Gastroesophageal sphincter (tissue), 4 donors: ENCODE data around the gene DSCAML1. TPM values are rescaled to one million over a fixed set of nuclear protein-coding genes. Genes with fewer than 3 reads are reported as not detected.

Source experiments
- ATAC-seq: fragments of 150-250 bp; one replicate; pipeline ENCODE4 v1.9.1; 2016; ENCODE audit warnings: mild to moderate bottlenecking, moderate library complexity
- H3K27ac ChIP-seq, 4 donors: fragments of 200-600 bp; sonication (generic) in 3 of 4; 1 replicate in 3 of 4; 2 replicates in 1 of 4; pipeline ENCODE4 v1.5.1; 2016 to 2019
- H3K27me3 ChIP-seq: fragments of 200-600 bp; sonication (generic); one replicate; pipeline ENCODE4 v1.5.1; 2019
- H3K36me3 ChIP-seq, 2 donors: fragments of 200-600 bp; sonication (generic); one replicate each; pipeline ENCODE4 v1.5.1; 2019; ENCODE audit warnings: control low read depth in 1 of 2
- H3K4me1 ChIP-seq, 3 donors: fragments of 200-600 bp; sonication (generic); 1 replicate in 2 of 3; 2 replicates in 1 of 3; pipeline ENCODE4 v1.5.1; 2016 to 2019; ENCODE audit warnings: control low read depth in 2 of 3
- H3K4me3 ChIP-seq, 2 donors: fragments of 200-600 bp; sonication (generic); one replicate each; pipeline ENCODE4 v1.5.1; 2019; ENCODE audit warnings: mild to moderate bottlenecking in 1 of 2, moderate library complexity in 1 of 2
- H3K9me3 ChIP-seq, 3 donors: fragments of 200-600 bp; sonication (generic); one replicate each; pipeline ENCODE4 v1.5.1; 2017 to 2019; ENCODE audit warnings: control low read depth in 2 of 3
- EP300 ChIP-seq: sonication (generic); formaldehyde crosslinking; IDR thresholded peaks from one replicate; pipeline ENCODE4 v1.6.1; 2017; ENCODE audit warnings: antibody characterized with exemption, mild to moderate bottlenecking
- POLR2A ChIP-seq, 2 donors: fragments of 450-650 bp; IDR thresholded peaks; one replicate each; pipeline ENCODE4 v1.6.1; 2017; ENCODE audit warnings: antibody characterized with exemption in 2 of 2, mild to moderate bottlenecking in 2 of 2, moderate library complexity in 1 of 2
- POLR2AphosphoS5 ChIP-seq: sonication (generic); formaldehyde crosslinking; IDR thresholded peaks from one replicate; pipeline ENCODE4 v1.6.1; 2017; ENCODE audit warnings: antibody characterized with exemption
- WGBS, 2 donors: methylation state at CpG; one replicate each; pipeline ENCODE4 v1.1.5; 2018; ENCODE audit warnings: low coverage in 1 of 2; 5-methylcytosine and 5-hydroxymethylcytosine counted together
- total RNA-seq, 4 donors: library from RNA; depleted of rRNA; stranded (reverse); fragments of >200 nt; gene quantifications; one replicate each; pipeline ENCODE4 v1.1.0, GENCODE V29; 2016
- TF ChIP-seq, protein P1 (sequence below), 4 experiments: fragments of 200-600 bp in 2 of 4; fragments of 450-650 bp in 2 of 4; sonication (generic) in 1 of 4; IDR thresholded peaks; one replicate each; pipeline ENCODE4 v1.5.1; 2017 to 2019; ENCODE audit warnings: antibody characterized with exemption in 4 of 4, mild to moderate bottlenecking in 2 of 4, moderate library complexity in 2 of 4

DSCAML1 gene
- total RNA-seq, 4 donors from 2014 or later, result 0.35 to 2.5 (median 0.73) TPM

- 86 to 92% methylated on average over 5 to 9 of the region's 11 CpGs for WGBS, 2 donors
- no peak for TF ChIP-seq POLR2A (IDR thresholded peaks at IDR 0.05)
- no peak for TF ChIP-seq POLR2AphosphoS5
- TF ChIP-seq EP300, result no peak
- TF ChIP-seq, protein P1, sequence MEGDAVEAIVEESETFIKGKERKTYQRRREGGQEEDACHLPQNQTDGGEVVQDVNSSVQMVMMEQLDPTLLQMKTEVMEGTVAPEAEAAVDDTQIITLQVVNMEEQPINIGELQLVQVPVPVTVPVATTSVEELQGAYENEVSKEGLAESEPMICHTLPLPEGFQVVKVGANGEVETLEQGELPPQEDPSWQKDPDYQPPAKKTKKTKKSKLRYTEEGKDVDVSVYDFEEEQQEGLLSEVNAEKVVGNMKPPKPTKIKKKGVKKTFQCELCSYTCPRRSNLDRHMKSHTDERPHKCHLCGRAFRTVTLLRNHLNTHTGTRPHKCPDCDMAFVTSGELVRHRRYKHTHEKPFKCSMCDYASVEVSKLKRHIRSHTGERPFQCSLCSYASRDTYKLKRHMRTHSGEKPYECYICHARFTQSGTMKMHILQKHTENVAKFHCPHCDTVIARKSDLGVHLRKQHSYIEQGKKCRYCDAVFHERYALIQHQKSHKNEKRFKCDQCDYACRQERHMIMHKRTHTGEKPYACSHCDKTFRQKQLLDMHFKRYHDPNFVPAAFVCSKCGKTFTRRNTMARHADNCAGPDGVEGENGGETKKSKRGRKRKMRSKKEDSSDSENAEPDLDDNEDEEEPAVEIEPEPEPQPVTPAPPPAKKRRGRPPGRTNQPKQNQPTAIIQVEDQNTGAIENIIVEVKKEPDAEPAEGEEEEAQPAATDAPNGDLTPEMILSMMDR (IDR thresholded peaks at IDR 0.05), result no peak
- peaks cover 0 to 48% of the 10 kb centered on the region in 2 donors for H3K36me3 ChIP-seq
These were observed 44.0 kb upstream of the DSCAML1 start for GRCh38 chr11:117840881-117841550.

DNA sequence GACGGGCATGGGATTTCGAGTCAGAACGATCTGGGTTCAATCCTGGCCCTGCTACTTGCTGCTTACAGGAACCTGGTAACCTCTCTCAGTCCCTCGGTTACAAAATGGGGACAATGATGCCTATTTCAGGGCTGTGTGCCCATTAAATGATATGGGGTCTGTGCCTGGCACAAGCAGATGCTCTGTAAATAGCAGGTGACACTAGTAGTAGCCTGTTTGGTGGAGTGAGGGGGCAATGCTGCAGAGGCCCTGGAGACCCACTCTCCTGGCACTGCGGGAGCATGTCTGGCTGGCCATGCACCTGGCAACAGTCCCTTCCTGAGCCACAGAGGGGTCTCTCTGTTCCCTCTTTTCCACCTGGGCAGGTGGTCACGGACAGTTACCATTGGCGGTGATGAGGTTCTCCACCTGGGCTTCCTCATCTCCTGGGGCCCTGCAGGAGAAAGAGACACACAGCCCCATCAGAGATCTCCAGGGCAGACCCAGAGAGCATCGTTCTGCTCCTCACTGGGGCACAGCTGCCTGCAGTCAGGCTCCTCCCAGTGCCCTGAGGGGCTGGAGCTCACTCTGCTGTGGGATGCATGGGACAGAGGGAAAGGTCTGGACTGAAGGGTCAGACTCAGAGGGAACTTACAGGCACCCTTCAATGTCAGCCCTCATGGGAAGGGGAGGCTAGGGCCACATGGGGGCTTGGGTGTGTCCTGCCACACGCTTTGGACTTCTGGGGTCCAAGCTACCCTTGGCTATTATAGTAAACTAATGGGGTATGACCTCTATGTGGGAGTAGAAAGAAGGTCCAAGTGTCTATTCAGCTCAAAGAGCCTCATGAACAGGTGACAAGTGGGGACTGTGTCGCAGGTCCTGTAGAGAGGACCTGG lies 43.2 kb upstream of the DSCAML1 start:
- H3K4me1 ChIP-seq, result peaks cover 0 to 21% (median 0%) of the 10 kb centered on the region in 3 donors
- H3K27me3 ChIP-seq, result no peaks in the 10 kb centered on the region
- ATAC-seq, result no peak
- H3K27ac ChIP-seq, result no peak overlapping the region
- TF ChIP-seq EP300 (no peak), POLR2AphosphoS5 (no peak), POLR2A (IDR thresholded peaks at IDR 0.05) (no peak)
- TF ChIP-seq, protein P1 (IDR thresholded peaks at IDR 0.05), result no peak
- no peak overlapping the region for H3K4me3 ChIP-seq
- no peaks in the 10 kb centered on the region for H3K9me3 ChIP-seq
- H3K36me3 ChIP-seq, result peaks cover 0 to 53% of the 10 kb centered on the region in 2 donors
- WGBS, 2 donors, result 90 to 100% methylated on average over 2 to 3 of the region's 10 CpGs

More at GRCh38 chr11:117840881-117841550, 44.0 kb upstream of the DSCAML1 start:
- Histone ChIP-seq H3K4me1 (peaks cover 0 to 21% (median 0%) of the 10 kb centered on the region in 3 donors), H3K4me3 (no peak overlapping the region), H3K9me3 (no peaks in the 10 kb centered on the region), H3K27ac (no peak overlapping the region), H3K27me3 (no peaks in the 10 kb centered on the region)
- no peak for ATAC-seq

DNA sequence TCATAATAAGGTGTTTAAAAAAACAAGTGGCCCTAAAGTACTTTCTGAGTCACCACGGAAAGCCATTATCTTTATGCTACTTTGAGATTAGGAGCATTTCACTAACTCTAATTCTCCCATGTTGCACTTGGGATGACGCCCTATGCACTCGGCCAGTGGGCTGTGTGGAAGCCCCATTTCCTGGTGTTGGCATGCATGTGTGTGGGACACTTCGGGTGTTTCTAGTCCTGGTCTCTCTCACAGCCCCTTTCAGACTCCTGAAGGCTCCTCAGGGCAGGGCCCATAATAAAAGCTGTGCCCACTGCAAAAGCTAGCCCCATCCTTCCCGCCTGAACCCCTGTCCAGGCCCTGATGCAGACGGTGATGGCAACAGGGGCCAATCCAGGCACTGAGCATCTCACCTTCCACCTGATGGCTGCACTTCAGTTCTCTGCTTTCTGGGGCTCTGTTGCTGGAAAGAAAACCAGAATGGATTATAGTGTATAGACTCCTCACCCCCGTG lies 42.4 kb upstream of the DSCAML1 start:
- Histone ChIP-seq H3K27ac (no peak overlapping the region), H3K4me1 (peaks cover 0 to 19% (median 0%) of the 10 kb centered on the region in 3 donors), H3K27me3 (no peaks in the 10 kb centered on the region), H3K36me3 (peaks cover 0 to 56% of the 10 kb centered on the region in 2 donors), H3K4me3 (no peak overlapping the region), H3K9me3 (no peaks in the 10 kb centered on the region)
- TF ChIP-seq, protein P1 (IDR thresholded peaks at IDR 0.05), result no peak
- TF ChIP-seq POLR2AphosphoS5 (no peak), EP300 (no peak), POLR2A (IDR thresholded peaks at IDR 0.05) (no peak)
- WGBS, 2 donors, result 85 to 100% methylated on average over 1 to 3 of the region's 7 CpGs
- no peak for ATAC-seq

DNA sequence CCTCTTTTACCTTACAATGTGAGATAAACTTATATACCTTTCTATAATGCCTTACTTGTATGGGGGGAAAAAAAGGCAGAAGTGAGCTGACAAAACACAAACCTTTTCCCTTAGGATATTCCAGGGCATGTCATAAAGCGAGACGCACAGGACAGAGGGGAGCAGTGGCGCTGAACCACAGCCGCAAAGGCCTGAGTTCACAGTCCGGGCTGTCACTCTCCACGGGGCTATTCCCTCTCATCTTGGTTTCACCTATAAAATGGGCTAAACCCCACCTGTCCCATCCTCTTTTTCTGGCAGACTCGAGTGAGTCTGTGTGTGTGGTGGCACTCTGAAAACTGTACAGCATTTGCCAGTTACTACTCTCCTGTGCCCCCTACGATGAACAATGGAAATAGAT lies 41.9 kb upstream of the DSCAML1 start:
- H3K27me3 ChIP-seq, result no peaks in the 10 kb centered on the region
- WGBS, 2 donors, result 88 to 90% methylated on average over 4 to 7 of the region's 8 CpGs
- ATAC-seq, result no peak
- H3K4me3 ChIP-seq, result no peak overlapping the region
- H3K4me1 ChIP-seq, result peaks cover 0 to 15% (median 0%) of the 10 kb centered on the region in 3 donors
- TF ChIP-seq, protein P1 (IDR thresholded peaks at IDR 0.05), result no peak
- TF ChIP-seq POLR2AphosphoS5 (no peak), POLR2A (IDR thresholded peaks at IDR 0.05) (no peak), EP300 (no peak)
- no peak overlapping the region for H3K27ac ChIP-seq
- H3K36me3 ChIP-seq, result peaks cover 0 to 56% of the 10 kb centered on the region in 2 donors
- H3K9me3 ChIP-seq, result no peaks in the 10 kb centered on the region
